Activated naive CD8-positive, alpha-beta T cell treated with anti-CD3 and anti-CD28 coated beads, Interleukin-2, amount 50 U/mL, for 16 hours (primary cell): Measurements from ENCODE around the gene ZNF600.
A peak's percentile ranks its signal among the peaks of the same experiment; 100 is the strongest.
"Not testable (repeated sequence)": the region's sequence is repeated elsewhere in the genome, so short reads cannot be mapped to it uniquely, and the experiment has no call there.

Experiments used
- DNase-seq: peaks from one replicate; pipeline ENCODE4 v3.0.0-alpha.2; 2020; ENCODE audit warnings: low read depth, low spot score

ZNF600 gene

DNA sequence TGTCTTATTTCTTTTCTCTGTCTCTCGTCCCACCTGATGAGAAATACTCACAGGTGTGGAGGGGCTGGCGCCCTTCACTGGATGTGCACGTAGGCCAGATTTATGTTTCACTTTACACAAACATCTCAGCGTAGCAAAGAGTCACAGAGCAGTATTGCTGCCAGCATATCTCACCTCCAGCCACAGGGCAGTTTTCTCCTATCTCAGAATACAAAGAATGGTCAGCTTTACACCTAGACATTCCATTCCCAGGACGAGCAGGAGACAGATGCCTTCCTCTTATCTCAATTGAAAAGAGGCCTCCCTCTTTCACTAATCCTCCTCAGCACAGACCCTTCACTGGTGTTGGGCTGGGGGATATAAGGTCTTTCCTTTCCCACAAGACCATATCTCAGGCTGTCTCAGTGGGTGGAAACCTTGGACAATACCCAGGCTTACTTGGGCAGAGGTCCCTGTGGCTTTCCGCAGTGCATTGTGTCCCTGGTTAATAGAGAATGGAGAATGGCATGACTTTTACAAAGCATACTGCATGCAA, 44.6 kb downstream of the ZNF600 start:
- no peak for DNase-seq

DNA sequence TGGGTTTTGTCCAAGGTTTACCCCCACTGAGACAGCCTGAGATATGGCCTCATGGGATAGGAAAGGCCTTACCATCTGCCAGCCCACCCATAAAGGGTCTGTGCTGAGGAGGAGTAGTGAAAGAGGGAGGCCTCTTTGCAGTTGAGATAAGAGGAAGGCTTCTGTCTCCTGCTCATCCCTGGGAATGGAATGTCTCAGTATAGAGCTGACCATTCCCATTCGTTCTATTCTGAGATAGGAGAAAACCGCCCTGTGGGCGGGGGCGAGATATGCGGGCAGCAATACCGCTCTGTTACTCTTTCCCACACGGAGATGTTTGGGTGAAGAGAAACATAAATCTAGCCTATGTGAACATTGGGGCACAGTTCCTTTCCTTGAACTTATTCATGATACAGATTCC, 45.2 kb downstream of the ZNF600 start:
- DNase-seq: not testable (repeated sequence)

DNA sequence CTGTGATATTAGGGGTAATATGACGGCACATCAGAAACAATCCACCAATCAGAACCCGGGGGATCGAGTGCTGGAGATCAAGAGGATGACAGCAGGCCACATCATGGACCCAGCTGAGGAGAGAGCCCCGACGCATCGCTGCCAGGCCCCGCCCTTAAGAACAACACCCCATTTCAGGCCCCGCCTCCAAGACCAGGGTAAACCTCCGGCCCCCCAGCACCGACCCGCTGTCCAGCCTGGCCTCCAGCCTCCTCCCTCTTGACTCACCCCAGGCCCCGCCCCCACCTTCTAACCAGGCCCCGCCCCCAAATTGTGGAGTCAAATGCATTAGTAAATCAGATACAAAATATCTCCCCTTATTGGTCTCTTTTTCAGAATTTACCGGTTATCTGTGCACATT, 47.0 kb downstream of the ZNF600 start:
- no peak for DNase-seq

DNA sequence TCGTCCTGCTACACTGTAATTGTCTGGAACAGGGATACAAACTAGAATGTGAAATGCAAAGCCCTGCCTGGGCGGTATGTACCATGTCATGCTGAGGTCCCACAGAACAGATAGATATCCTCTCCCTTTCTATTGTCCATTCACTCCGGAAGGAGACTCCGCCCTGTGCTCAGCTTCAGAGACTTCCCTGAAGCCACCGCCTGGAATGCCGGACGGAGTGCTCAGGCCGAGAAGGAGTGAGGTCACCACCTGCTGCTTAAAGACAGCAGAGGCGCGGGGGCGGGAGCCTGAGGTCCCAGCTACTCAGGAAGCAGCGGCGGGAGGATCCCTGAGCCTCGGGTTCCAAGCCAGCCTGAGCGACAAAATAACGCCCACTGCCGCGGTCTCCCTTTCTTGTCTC, 50.9 kb downstream of the ZNF600 start:
- no peak for DNase-seq

DNA sequence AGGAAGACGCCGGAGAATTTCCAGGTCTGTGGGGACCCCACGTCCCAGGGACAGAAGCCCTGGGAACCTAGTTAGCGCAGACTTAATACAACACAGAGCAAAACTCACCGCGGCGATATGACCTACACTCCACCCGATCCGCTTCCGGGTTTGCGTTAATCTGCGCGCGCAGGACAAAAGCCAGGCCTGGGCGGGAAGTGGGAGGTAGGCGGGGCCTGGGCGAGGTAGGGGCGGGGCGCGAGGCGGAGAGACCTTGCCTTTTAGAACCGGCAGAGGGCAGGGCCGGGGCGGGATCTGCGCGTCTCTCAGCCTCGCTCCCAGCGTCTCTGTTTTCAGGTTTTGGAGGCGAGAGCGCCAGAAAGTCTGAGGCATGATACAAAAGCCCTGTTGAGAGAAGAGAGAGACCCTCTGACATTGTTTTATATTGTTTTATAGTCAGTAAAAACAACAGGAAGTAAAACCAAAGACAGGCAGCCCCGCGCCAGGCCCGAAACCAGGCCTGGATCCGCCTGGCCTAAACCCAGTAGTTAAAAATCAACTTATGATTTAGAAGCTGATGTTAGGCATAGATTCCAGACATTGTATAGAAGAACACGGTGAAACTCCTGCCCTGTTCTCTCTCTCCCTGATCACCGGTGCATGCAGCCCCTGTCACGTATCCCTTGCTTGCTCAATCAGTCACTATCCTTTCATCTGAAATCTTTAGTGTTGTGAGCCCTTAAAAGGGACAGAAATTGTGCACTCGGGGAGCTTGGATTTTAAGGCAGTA, 51.5 kb downstream of the ZNF600 start, which contains the start of gene ZNF611:
Gene ZNF611 (minus strand): TSS at position 152 of the 769 bp plus-strand sequence. CDS start 19,150 bp downstream, outside the sequence.
- peak; percentile 97 for DNase-seq

DNA sequence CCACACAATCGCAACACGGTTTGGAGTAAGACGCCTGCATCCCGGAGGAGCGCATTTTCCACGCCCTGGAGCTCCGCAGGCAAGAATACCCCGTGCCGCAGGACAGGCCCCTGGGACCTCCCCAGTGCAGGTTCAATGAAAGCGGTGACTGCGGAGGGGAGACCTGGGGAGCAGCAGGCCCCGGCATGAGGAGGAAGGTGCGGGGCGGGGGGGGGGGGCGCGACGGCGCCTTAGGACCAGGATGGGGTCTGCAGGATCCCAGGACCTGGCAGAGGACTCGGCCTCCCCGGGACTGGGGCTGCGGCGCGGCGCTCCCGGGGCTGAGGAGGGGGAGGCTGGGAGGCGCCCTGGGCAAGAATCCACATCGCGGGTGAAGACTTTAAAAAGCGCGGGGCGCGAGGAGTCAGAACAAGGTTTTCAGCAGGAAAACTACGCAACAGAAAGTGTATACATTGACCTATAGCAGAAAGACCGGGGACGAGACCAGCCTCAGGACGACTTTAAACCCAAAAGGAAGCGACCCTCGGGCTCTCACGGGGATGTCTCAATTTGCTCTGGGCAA, 52.2 kb downstream of the ZNF600 start:
- no peak for DNase-seq

DNA sequence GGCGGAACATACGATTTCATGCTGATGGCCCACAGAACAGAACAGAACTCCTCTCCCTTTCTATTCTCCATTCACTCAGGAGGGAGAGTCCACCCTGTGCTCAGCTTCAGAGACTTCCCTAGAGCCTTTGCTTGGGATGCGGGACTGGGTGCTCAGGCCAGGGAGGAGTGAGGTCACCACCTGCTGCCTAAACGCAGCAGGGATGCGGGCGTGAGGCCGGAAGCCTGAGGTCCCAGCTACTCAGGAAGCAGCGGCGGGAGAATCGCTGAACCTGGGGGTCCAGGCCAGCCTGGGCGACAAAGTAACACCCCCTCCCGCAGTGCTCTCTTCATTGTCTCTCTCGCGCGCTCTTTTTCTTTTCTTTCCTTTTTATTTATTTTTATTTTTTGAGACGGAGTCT, 60.5 kb downstream of the ZNF600 start:
- DNase-seq: not testable (repeated sequence)

DNA sequence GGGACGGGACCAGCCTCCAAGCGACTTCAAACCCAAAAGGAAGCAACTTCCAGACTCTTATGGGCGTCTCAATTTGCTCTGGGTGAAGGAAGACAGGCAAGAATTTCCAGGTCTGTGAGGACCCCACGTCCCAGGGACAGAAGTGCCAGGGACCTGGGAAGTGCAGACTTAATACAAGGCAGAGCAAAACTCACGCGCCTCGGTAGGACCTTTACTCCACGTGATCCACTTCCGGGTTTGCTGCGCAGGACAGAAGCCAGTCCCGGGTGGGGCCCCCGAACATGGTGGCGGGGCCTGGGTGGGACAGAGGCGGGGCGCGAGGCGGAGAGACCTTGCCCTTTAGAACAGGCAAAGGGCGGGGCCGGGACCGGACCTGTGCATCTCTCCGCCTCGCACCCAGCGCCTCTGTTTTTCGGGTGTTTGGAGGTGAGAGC, 61.0 kb downstream of the ZNF600 start:
- no peak for DNase-seq

DNA sequence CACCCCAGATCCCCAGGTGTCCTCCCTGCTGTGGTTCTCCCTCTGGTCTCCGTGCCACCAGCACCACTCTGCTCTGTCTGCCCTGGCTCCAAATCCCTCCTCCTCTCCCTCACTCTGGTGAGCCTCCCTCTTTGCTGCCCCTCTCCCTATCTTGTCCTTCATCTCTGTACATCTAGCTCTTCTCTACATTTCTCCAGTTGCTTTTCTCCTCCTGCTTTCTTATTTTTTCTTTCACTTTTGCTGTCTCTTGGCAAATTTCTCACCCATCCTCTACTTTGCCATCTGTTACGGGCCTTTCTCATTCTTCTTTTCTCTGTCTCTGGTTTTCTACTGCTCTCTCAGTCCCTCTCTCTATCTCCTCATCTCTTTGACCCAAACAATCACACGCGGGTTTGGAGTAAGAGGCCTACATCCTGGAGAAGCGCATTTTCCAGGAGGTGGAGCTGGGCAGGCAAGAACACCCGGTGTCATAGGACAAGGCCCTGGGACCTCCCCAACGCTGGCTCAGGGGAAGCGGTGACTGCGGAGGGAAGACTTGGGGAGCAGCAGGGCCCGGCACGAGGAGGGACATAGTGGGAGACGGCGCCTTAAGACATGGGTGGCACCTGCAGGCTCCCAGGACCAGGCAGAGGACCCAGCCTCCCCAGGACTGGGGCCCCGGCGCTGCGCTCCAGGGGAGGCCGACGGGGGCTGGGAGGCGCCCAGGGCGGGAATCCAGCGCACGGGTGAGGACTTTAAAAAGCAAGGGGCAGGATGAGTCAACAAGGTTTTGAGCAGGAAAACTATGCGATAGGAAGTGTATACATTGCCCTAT, 61.7 kb downstream of the ZNF600 start:
- no peak for DNase-seq

DNA sequence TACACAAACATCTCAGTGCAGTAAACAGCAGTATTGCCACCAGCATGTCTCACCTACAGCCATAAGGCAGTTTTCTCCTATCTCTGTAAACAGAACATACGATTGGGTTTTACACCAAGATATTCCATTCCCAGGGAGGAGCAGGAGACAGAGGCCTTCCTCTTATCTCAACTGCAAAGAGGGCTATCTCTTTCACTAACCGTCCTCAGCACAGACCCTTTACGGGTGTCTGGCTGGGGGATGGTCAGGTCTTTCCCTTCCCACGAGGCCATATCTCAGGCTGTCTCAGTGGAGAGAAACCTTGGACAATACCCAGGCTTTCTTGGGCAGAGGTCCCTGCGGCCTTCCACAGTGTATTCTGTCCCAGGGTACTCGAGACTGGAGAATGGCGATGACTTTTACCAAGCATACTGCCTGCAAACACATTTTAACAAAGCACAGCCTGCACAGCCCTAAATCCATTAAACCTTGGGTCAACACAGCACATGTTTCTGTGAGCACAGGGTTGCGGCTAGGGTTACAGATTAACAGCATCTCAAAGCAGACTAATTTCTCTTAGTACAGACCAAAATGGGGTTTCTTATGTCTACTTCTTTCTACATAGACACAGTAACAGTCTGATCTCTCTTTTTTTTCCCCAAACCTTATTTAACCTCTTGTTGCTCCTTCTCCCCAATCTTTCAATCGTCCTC, 62.5 kb downstream of the ZNF600 start:
- DNase-seq: not testable (repeated sequence)

DNA sequence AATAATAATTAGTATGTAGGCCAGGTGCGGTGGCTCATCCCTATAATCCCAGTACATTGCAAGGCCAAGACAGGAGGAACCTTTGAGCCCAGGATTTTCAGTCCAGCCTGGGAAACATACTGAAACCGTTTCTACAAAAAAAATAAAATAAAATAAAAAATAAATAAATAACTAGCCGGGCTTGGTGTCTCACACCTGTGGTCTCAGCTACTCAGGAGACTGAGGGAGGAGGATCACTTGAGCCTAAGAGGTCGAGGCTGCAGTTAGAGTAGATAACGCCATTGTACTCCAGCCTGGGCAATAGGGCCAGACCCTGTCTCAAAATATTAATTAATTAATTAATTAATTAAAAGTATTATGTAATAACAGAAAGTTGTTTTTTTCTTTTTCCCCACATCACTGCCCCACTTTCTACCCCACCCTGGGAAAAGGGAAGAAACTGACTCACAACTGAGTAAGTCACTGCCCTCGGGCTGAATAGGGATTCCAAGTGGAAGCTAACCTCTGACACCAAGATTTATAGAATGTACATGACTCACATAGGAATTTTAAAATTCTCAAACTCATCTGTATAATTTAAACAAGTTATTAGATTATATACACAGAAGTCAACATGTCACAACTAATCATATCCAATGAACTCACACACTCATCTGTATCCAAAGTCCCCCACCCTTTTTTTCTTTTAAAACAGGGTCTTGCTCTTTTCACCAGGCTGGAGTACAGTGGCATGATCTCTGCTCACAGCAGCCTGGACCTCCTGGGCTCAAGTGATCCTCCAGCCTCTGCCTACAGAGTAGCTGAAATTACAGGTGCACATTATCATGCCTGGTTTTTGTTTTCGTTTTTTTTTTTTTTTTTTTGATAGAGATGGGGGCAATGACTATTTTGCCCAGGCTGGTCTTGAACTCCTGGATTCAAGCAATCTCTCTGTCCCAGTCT, 64.3 kb downstream of the ZNF600 start:
- DNase-seq: no peak

DNA sequence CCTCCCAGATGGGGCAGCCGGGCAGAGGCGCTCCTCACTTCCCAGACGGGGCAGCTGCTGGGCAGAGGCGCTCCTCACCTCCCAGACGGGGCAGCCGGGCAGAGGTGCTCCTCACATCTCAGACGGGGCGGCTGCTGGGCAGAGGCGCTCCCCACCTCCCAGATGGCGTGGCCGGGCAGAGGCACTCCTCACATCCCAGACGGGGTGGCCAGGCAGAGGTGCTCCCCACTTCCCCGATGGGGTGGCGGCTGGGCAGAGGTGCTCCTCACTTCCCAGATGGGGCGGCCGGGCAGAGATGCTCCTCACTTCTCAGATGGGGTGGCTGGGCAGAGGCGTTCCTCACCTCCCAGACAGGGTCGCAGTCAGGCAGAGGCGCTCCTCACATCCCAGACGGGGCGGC, 66.0 kb downstream of the ZNF600 start:
- DNase-seq: not testable (repeated sequence)

DNA sequence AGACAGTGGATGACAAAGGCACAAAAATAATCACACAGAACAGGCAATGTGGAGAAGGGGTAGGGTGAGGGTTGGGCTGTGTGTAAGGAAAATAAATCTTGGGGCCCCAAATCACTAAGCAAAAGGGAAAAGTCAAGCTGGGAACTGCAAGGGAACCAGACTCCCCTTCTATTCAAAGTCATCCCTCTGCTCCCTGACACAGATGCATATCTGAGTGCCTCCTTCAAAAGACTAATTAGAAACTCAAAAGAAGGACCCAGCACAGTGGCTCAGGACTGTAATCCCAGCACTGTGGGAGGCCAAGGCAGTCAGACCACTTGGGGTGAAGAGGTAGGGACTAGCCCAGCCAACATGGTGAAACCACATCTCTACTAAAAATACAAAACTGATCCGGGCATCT, 70.1 kb downstream of the ZNF600 start:
- DNase-seq: no peak

DNA sequence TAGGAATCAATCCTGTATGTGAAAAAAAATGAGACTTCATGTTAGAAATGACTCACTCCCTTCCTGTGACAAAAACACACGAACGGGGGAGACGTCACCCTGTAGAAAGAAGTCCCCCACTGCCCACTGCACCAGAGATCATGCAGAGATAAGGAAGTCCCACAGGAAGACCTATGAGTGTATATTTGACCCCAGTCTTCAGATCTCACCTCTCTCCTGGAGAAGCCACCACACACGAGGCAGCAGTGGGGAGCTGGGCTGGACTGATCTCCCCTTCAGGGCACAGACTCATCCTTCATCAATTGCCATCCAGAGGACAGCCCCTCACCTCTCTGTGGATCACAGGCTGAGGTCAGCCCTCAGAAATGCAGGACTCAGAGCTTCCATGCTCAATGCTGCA, 70.7 kb downstream of the ZNF600 start:
- not testable (repeated sequence) for DNase-seq

DNA sequence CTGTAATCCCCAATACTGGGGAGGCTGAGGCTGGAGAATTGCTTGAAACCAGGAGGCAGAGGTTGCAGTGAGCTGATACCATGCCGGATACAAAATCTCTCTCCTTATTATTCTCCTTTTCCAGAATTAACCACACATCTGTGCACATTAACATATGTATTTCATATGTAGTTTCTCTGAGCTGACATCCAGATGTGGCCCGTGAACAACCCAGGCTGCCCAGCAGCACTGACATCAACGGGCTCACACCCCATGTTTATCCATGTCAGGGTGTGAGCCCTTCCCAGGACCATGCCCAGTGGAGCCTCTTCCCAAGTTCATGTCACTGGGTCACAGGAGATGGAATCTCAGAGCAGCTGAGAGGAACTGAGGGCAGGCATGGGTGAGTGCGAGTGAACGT, 71.3 kb downstream of the ZNF600 start:
- not testable (repeated sequence) for DNase-seq
